Measurements from ENCODE around the gene CNDP1.

DNA sequence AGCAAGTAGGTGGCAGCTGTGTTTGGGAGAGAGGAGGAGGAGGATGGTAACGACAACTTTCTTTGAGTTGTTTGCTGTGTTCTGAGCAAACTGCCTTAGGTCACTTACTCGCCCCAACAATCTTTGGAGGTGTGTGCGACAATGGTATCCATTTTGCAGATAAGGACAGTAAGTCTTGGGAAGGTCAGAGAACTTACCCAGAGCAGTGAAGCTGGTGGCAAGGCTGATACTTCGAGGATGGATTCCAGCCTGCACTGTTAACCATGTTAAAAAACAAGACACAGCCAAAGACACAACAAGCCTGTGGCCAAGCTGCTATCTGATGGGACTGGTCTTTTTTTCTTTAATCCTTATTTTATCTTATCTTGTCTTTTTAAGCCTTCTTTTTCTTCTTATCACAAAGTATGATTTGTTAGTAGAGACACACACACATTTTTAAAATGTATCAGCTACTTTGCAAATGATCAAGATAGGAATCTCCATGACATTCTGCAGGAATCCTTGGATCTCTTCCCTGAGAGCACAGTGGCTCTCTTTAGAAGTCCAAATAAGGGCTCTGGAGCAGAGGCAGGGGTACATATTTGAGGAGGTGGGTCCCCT lies 27.9 kb downstream of the CNDP1 start:
- TF ChIP-seq GABPA (IDR thresholded peaks at IDR 0.05 in 1 of 2, conservative IDR thresholded peaks at IDR 0.05 in 1 of 2): no peak
- TF ChIP-seq, protein P1, sequence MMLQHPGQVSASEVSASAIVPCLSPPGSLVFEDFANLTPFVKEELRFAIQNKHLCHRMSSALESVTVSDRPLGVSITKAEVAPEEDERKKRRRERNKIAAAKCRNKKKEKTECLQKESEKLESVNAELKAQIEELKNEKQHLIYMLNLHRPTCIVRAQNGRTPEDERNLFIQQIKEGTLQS (IDR thresholded peaks at IDR 0.05): no peak
- TF ChIP-seq TAF1 (conservative IDR thresholded peaks at IDR 0.05): no peak
- TF ChIP-seq, protein P2, sequence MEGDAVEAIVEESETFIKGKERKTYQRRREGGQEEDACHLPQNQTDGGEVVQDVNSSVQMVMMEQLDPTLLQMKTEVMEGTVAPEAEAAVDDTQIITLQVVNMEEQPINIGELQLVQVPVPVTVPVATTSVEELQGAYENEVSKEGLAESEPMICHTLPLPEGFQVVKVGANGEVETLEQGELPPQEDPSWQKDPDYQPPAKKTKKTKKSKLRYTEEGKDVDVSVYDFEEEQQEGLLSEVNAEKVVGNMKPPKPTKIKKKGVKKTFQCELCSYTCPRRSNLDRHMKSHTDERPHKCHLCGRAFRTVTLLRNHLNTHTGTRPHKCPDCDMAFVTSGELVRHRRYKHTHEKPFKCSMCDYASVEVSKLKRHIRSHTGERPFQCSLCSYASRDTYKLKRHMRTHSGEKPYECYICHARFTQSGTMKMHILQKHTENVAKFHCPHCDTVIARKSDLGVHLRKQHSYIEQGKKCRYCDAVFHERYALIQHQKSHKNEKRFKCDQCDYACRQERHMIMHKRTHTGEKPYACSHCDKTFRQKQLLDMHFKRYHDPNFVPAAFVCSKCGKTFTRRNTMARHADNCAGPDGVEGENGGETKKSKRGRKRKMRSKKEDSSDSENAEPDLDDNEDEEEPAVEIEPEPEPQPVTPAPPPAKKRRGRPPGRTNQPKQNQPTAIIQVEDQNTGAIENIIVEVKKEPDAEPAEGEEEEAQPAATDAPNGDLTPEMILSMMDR (IDR thresholded peaks at IDR 0.05; ENCODE audit: low read depth, low read length, missing input control): no peak
- TF ChIP-seq, protein P3, sequence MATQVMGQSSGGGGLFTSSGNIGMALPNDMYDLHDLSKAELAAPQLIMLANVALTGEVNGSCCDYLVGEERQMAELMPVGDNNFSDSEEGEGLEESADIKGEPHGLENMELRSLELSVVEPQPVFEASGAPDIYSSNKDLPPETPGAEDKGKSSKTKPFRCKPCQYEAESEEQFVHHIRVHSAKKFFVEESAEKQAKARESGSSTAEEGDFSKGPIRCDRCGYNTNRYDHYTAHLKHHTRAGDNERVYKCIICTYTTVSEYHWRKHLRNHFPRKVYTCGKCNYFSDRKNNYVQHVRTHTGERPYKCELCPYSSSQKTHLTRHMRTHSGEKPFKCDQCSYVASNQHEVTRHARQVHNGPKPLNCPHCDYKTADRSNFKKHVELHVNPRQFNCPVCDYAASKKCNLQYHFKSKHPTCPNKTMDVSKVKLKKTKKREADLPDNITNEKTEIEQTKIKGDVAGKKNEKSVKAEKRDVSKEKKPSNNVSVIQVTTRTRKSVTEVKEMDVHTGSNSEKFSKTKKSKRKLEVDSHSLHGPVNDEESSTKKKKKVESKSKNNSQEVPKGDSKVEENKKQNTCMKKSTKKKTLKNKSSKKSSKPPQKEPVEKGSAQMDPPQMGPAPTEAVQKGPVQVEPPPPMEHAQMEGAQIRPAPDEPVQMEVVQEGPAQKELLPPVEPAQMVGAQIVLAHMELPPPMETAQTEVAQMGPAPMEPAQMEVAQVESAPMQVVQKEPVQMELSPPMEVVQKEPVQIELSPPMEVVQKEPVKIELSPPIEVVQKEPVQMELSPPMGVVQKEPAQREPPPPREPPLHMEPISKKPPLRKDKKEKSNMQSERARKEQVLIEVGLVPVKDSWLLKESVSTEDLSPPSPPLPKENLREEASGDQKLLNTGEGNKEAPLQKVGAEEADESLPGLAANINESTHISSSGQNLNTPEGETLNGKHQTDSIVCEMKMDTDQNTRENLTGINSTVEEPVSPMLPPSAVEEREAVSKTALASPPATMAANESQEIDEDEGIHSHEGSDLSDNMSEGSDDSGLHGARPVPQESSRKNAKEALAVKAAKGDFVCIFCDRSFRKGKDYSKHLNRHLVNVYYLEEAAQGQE (IDR thresholded peaks at IDR 0.05): no peak
- TF ChIP-seq RAD21 (IDR thresholded peaks at IDR 0.05): no peak
- TF ChIP-seq RXRA (IDR thresholded peaks at IDR 0.05): no peak
- TF ChIP-seq, protein P4, sequence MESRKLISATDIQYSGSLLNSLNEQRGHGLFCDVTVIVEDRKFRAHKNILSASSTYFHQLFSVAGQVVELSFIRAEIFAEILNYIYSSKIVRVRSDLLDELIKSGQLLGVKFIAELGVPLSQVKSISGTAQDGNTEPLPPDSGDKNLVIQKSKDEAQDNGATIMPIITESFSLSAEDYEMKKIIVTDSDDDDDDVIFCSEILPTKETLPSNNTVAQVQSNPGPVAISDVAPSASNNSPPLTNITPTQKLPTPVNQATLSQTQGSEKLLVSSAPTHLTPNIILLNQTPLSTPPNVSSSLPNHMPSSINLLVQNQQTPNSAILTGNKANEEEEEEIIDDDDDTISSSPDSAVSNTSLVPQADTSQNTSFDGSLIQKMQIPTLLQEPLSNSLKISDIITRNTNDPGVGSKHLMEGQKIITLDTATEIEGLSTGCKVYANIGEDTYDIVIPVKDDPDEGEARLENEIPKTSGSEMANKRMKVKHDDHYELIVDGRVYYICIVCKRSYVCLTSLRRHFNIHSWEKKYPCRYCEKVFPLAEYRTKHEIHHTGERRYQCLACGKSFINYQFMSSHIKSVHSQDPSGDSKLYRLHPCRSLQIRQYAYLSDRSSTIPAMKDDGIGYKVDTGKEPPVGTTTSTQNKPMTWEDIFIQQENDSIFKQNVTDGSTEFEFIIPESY (IDR thresholded peaks at IDR 0.05): no peak
- TF ChIP-seq, protein P5, sequence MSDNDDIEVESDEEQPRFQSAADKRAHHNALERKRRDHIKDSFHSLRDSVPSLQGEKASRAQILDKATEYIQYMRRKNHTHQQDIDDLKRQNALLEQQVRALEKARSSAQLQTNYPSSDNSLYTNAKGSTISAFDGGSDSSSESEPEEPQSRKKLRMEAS (IDR thresholded peaks at IDR 0.05): no peak
- TF ChIP-seq SP1 (IDR thresholded peaks at IDR 0.05): no peak
- no peak for TF ChIP-seq YY1 (IDR thresholded peaks at IDR 0.05)
- TF ChIP-seq JUND (IDR thresholded peaks at IDR 0.05): no peak
- TF ChIP-seq FOXA2 (IDR thresholded peaks at IDR 0.05): no peak
- no peak for TF ChIP-seq HNF4G (IDR thresholded peaks at IDR 0.05)
